HG02885 (cell line): ENCODE measurements around the gene SCGB3A1.

Experiments
- ATAC-seq: cut with Tn5 transposase; IDR thresholded peaks from one replicate; pipeline ENCODE4 v1.9.1; 2021; ENCODE audit warnings: mild to moderate bottlenecking; ENCODE audit not compliant: unreplicated experiment, poor library complexity

The SCGB3A1 gene

GRCh38 chr5:180625791-180626660, 34.7 kb upstream of the SCGB3A1 start:
- no peak for ATAC-seq

GRCh38 chr5:180625125-180625790, 34.0 kb upstream of the SCGB3A1 start:
- ATAC-seq: no peak

GRCh38 chr5:180624587-180624986, 33.3 kb upstream of the SCGB3A1 start:
- no peak for ATAC-seq

- ATAC-seq: no peak
Measured at GRCh38 chr5:180623844-180624243, 32.5 kb upstream of the SCGB3A1 start.

GRCh38 chr5:180623411-180623834, 32.1 kb upstream of the SCGB3A1 start:
- ATAC-seq: no peak

GRCh38 chr5:180622910-180623309, 31.6 kb upstream of the SCGB3A1 start:
- no peak for ATAC-seq

GRCh38 chr5:180621311-180621710, 30.0 kb upstream of the SCGB3A1 start:
- no peak for ATAC-seq

- ATAC-seq: no peak
Measured at GRCh38 chr5:180620014-180620413, 28.7 kb upstream of the SCGB3A1 start.

GRCh38 chr5:180619563-180619915, 28.2 kb upstream of the SCGB3A1 start:
- no peak for ATAC-seq

GRCh38 chr5:180618829-180619562, 27.7 kb upstream of the SCGB3A1 start:
- ATAC-seq: no peak

- no peak for ATAC-seq
Measured at GRCh38 chr5:180618487-180618828, 27.2 kb upstream of the SCGB3A1 start.

- no peak for ATAC-seq
Measured at GRCh38 chr5:180613814-180614188, 22.5 kb upstream of the SCGB3A1 start.

- ATAC-seq: no peak
Measured at GRCh38 chr5:180613188-180613813, 22.0 kb upstream of the SCGB3A1 start.

GRCh38 chr5:180612683-180613082, 21.4 kb upstream of the SCGB3A1 start:
- ATAC-seq: no peak

GRCh38 chr5:180611140-180611850, 20.0 kb upstream of the SCGB3A1 start:
- no peak for ATAC-seq

GRCh38 chr5:180609817-180610550, 18.7 kb upstream of the SCGB3A1 start:
- ATAC-seq: no peak

GRCh38 chr5:180609386-180609785, 18.1 kb upstream of the SCGB3A1 start:
- no peak for ATAC-seq

- ATAC-seq: no peak
Measured at GRCh38 chr5:180608572-180609310, 17.4 kb upstream of the SCGB3A1 start.
